D721Med (cell line): ENCODE measurements around the gene PXN.
"Not testable (repeated sequence)": the region's sequence is repeated elsewhere in the genome, so short reads cannot be mapped to it uniquely, and the experiment has no call there.

ENCODE experiments used
- DNase-seq: peaks from one replicate; pipeline ENCODE4 v3.0.0; 2011; ENCODE audit warnings: low spot score; ENCODE audit not compliant: insufficient read length
- FAIRE-seq: peaks from 2 replicates; lab custom pipeline; 2011; peaks lifted over from hg19 to GRCh38; lab: Jason Lieb, UNC
- TF ChIP-seq, protein P1 (sequence below): IDR thresholded peaks from 2 replicates; pipeline ENCODE4 v1.5.1; 2012; ENCODE audit warnings: mild to moderate bottlenecking, control low read depth; ENCODE audit not compliant: insufficient read depth; ENCODE audit errors: missing control alignments

The PXN gene

GRCh38 chr12:120260607-120261006 is 4.9 kb downstream of the PXN start:
- TF ChIP-seq, protein P1, sequence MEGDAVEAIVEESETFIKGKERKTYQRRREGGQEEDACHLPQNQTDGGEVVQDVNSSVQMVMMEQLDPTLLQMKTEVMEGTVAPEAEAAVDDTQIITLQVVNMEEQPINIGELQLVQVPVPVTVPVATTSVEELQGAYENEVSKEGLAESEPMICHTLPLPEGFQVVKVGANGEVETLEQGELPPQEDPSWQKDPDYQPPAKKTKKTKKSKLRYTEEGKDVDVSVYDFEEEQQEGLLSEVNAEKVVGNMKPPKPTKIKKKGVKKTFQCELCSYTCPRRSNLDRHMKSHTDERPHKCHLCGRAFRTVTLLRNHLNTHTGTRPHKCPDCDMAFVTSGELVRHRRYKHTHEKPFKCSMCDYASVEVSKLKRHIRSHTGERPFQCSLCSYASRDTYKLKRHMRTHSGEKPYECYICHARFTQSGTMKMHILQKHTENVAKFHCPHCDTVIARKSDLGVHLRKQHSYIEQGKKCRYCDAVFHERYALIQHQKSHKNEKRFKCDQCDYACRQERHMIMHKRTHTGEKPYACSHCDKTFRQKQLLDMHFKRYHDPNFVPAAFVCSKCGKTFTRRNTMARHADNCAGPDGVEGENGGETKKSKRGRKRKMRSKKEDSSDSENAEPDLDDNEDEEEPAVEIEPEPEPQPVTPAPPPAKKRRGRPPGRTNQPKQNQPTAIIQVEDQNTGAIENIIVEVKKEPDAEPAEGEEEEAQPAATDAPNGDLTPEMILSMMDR, result no peak
- DNase-seq (no peak), FAIRE-seq (no peak)

DNA sequence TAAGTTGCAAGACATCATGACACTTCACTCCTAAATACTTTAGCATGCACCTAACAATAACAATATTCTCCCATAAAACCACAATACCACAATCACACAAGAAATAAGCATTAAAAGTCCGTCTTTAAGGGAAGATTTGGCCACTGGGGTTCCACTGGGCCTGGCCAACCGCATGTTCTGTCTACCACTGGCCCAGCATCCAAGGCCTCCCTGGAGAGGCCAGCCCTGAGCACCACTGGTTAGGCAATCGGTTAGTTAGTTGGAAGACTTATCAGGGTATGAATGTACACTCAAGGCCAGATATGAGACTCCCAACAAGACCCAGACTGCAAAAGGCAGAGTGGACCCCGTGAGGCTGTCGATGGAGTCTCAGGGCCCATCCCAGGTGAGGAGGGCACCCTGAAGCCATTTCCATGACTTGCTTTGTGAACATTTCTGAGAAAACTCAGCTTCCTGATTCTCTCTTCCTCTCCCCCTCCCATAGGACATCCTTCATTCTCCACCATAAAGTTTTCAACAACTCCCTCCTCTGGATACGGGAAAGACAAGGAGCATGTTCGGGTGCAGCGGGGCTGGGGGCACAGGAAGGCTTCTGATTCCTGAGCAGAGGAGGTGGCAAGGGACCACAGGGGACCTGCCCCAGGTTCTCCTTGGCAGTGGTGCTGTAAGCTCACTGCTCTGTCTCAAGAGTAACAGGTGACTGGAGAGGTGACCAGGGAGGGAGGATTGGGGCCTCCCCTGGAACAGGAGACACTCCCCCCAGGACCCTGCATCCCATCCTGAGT is 5.9 kb downstream of the PXN start:
- TF ChIP-seq, protein P1, result no peak
- DNase-seq, result no peak

DNA sequence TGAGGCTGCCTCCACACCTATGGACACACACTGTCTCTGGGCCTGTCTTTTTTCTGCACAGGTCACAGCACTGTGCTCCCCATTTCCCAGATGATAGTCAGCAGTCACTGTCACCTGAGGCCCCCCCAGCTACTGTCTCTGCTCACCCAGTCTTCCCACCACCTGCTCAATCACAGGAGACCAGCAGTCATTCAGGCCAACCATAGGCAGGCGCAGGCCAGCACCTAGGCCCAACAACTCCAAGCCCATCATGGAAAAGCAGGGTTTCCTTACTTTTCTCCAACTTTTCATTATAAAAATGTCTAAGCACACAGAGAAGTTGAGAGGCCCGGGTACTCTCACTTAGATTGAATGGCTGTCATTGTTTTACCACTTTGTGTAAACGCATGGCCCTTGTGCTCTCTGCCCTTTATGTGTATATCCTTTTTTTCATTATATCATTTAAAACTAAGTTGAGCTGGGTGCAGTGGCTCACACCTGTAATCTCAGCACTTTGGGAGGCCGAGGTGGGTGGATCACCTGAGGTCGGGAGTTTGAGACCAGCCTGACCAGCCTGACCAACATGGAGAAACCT is 7.1 kb downstream of the PXN start:
- TF ChIP-seq, protein P1, result no peak

More for the DNA sequence above, 5.9 kb downstream of the PXN start:
- FAIRE-seq, result no peak

GRCh38 chr12:120257041-120257821 is 8.3 kb downstream of the PXN start:
- no peak for DNase-seq
- no peak for FAIRE-seq
- TF ChIP-seq, protein P1, result no peak

More for the DNA sequence above, 7.1 kb downstream of the PXN start:
- no peak for FAIRE-seq
- DNase-seq, result no peak

DNA sequence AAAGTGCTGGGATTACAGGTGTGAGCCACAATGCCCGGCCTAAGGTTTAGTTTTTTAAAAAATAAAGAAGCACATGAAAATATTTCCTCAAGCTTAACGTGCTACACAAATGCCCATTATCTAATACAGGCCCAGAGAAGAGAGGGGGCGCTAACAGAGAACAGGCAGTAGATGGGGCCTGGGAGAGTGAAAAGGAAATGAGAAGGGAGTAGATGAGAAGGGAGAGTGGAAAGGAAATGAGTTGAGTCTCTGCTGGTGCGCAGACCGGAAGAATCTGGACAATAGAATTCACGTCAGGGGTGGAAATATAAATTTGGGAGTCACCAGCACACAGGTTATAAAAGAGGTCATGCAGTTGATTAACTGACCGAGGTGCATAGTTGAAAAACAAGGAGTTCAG is 10.7 kb downstream of the PXN start:
- FAIRE-seq (no peak), DNase-seq (no peak)
- TF ChIP-seq, protein P1, result no peak

- not testable (repeated sequence) for DNase-seq, FAIRE-seq
Measured at GRCh38 chr12:120253313-120253712, 12.2 kb downstream of the PXN start.

DNA sequence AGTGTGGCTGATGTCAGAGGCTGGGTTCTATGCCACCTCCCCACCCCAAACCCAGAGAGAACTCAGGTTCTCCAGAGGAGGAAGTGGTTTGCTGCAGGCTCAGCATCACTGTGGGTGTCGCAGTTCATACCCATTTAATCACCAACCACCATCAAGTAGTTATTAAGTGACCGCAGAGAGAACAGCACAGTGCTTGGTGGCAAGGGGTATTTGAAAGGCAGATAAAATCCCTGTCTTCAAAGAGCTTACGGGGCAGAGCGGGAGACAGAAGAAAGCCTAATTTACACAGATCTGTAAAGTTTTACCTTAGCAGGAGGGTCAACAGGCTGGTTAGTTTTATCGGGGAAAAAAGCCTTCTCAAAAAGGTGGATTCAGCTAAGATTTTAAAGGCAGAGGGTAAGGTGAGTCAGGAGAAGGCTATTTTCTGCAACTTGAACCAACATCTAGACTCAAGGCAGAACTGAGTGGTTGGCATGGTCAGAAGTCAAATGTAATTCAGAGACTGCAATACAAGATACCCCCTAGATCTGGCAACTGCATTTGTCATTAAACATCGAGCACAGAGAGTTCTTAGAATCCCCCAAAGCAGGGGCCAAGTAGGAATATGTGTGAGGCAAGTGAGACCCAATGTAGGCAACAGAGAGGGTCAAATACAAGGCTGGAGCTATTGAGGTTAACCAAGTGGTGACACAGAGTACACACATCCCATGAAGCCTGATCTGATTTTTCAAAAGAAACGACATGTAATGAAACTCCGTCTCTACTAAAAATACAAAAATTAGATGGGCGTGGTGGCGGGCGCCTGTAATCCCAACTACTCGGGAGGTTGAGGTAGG is 13.2 kb downstream of the PXN start:
- TF ChIP-seq, protein P1, result no peak
- DNase-seq (no peak), FAIRE-seq (no peak)

DNA sequence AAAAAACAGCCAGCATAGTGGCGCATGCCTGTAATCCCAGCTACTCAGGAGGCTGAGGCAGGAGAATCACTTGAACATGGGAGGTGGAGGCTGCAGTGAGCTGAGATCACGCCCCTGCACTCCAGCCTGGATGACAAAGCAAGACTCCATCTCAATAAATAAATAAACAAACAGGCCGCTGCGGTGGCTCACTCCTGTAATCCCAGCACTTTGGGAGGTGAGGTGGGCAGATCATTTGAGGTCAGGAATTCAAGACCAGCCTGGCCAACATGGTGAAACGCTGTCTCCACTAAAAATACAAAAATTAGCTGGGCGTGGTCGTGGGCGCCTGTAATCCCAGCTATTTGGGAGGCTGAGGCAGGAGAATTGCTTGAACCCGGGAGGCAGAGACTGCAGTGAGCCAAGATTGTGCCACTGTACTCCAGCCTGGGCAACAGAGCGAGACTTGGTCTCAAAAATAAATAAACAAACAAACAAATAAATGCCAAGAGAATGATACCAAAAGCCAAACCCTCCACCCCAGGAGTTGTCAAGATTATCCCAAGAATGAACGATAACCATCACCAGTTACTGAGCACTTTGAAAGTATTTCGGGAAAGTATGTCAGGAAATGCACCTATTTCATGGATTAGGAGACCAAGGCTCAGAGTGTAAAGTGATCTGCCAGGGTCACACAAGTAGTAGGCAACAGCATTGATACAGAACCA is 14.0 kb downstream of the PXN start:
- not testable (repeated sequence) for FAIRE-seq

More for the DNA sequence above, 14.0 kb downstream of the PXN start:
- DNase-seq, result not testable (repeated sequence)
